Measurements from ENCODE around the gene TTC23L.

GRCh38 chr5:34806532-34806931 is 32.4 kb upstream of the TTC23L start:
- TF ChIP-seq CTCF (IDR thresholded peaks at IDR 0.05; ENCODE audit: low read length): no peak
- no peak for TF ChIP-seq EZH2 (optimal IDR thresholded peaks at IDR 0.05; ENCODE audit: low read depth, low read length)
- TF ChIP-seq EZH2phosphoT487 (IDR thresholded peaks at IDR 0.05; ENCODE audit: low read length): no peak

All from MM.1S (cell line).